ENCODE data around the gene FAM53A.

- no peak for TF ChIP-seq EZH2 (IDR thresholded peaks at IDR 0.05)
- TF ChIP-seq POLR2AphosphoS5 (IDR thresholded peaks at IDR 0.05; ENCODE audit: borderline replicate concordance, low read depth, low read length), result no peak
- TF ChIP-seq FOXP2 (optimal IDR thresholded peaks at IDR 0.05; ENCODE audit: control extremely low read depth, extremely low read length, insufficient read depth), result no peak
These were observed 48.8 kb upstream of the FAM53A start for GRCh38 chr4:1732911-1733310.

Data from SK-N-MC (cell line).